HepG2 (cell line): Measurements from ENCODE around the gene PATL1. TPM values are rescaled to one million over a fixed set of nuclear protein-coding genes. Genes with fewer than 3 reads are reported as not detected.

ENCODE experiments used
- ATAC-seq: fragments of 200-7000 bp; cut with Tn5 transposase; 3 replicates; pipeline ENCODE4 v1.9.1; 2020; ENCODE audit warnings: mild to moderate bottlenecking, moderate library complexity
- BruUV-seq: library from RNA; stranded (reverse); fragments of 400-500 nt; replicated peaks from 2 replicates; lab custom pipeline; 2021; lab: Mats Ljungman, UMichigan
- CTCF ChIA-PET: fragments of 300-600 bp; formaldehyde crosslinking; extraction: SDS; loops from one replicate; lab custom pipeline; 2021; ENCODE audit warnings: low total read pairs, inconsistent platforms, low intra/inter-chr PET ratio; lab: Yijun Ruan, JAX
- POLR2A ChIA-PET: fragments of 350-600 bp; sonication (Branson Sonifier 250); formaldehyde crosslinking; loops from one replicate; lab custom pipeline; 2020; ENCODE audit warnings: antibody characterized with exemption, inconsistent platforms; lab: Yijun Ruan, JAX
- DNase-seq: peaks from one replicate; pipeline ENCODE4 v3.0.0-alpha.2; 2015; ENCODE audit warnings: low spot score
- FAIRE-seq: peaks from 3 replicates; lab custom pipeline; 2011; peaks lifted over from hg19 to GRCh38; lab: Jason Lieb, UNC
- H2AFZ ChIP-seq: one replicate; pipeline ENCODE4 v1.6.1; 2011; ENCODE audit warnings: low read length, inconsistent platforms
- H3K27ac ChIP-seq: fragments of 300-600 bp; 3 replicates; pipeline ENCODE4 v1.8.0; 2011; ENCODE audit warnings: mixed run types, mild to moderate bottlenecking, mixed read lengths, low read length, inconsistent platforms; ENCODE audit not compliant: insufficient read depth; ENCODE audit errors: extremely low read length
- H3K27me3 ChIP-seq, 2 experiments: fragments of 200-600 bp in 1 of 2; 2 replicates in 1 of 2; 3 replicates in 1 of 2; pipeline versions ENCODE4 v1.6.0 to v1.8.0; 2011; ENCODE audit warnings: low read length in 2 of 2, mild to moderate bottlenecking in 2 of 2, moderate library complexity in 2 of 2, inconsistent platforms in 1 of 2; ENCODE audit not compliant: insufficient read depth in 2 of 2, control insufficient read depth in 1 of 2
- H3K36me3 ChIP-seq, 2 experiments: fragments of 200-600 bp in 1 of 2; replicated peaks in 1 of 2; 2 replicates in 1 of 2; 3 replicates in 1 of 2; pipeline versions ENCODE4 v1.5.1 to v1.8.0; 2011; ENCODE audit warnings: low read length in 2 of 2, inconsistent platforms in 1 of 2; ENCODE audit not compliant: insufficient read depth in 2 of 2, control insufficient read depth in 1 of 2
- H3K4me1 ChIP-seq: 2 replicates; pipeline ENCODE4 v1.5.1; 2012; ENCODE audit warnings: low read length, inconsistent platforms; ENCODE audit not compliant: insufficient read depth
- H3K4me2 ChIP-seq: 2 replicates; pipeline ENCODE4 v1.6.0; 2011; ENCODE audit warnings: low read depth, low read length, inconsistent platforms
- H3K4me3 ChIP-seq, 3 experiments: fragments of 200-600 bp in 1 of 3; sonication (generic), shearing (Covaris generic) in 1 of 3; replicated peaks in 1 of 3; 2 replicates each; pipeline ENCODE4 v1.5.1; 2011 to 2016; ENCODE audit warnings: low read length in 3 of 3, inconsistent platforms in 2 of 3, low read depth in 2 of 3, mild to moderate bottlenecking in 2 of 3, control low read depth in 1 of 3, mixed read lengths in 1 of 3; ENCODE audit not compliant: insufficient read depth in 1 of 3
- H3K79me2 ChIP-seq: one replicate; pipeline ENCODE4 v1.6.1; 2011; ENCODE audit warnings: low read length, inconsistent platforms; ENCODE audit not compliant: insufficient read depth
- H3K9ac ChIP-seq: 2 replicates; pipeline ENCODE4 v1.6.0; 2011; ENCODE audit warnings: mild to moderate bottlenecking, low read depth, low read length, inconsistent platforms; ENCODE audit not compliant: insufficient read depth
- H3K9me3 ChIP-seq: 2 replicates; pipeline ENCODE4 v1.5.1; 2012; ENCODE audit warnings: mild to moderate bottlenecking, low read length
- H4K20me1 ChIP-seq: 2 replicates; pipeline ENCODE4 v1.6.0; 2011; ENCODE audit warnings: inconsistent platforms, mild to moderate bottlenecking, low read length, moderate library complexity; ENCODE audit not compliant: insufficient read depth
- CBX1 ChIP-seq: IDR thresholded peaks from one replicate; pipeline ENCODE4 v1.6.1; 2016; ENCODE audit warnings: antibody characterized with exemption, low read depth
- REL ChIP-seq: sonication (generic); formaldehyde crosslinking; conservative IDR thresholded peaks from 2 replicates; pipeline ENCODE4 v1.8.0; 2022; ENCODE audit warnings: mild to moderate bottlenecking, missing genetic modification reagents, moderate library complexity
- TCF7 ChIP-seq: sonication (generic); IDR thresholded peaks from 2 replicates; pipeline ENCODE4 v1.6.1; 2016; ENCODE audit warnings: antibody characterized with exemption, low read depth
- ZBTB1 ChIP-seq: sonication (generic); formaldehyde crosslinking; IDR thresholded peaks from 2 replicates; pipeline ENCODE4 v1.4.0; 2020; ENCODE audit warnings: missing genetic modification reagents, borderline replicate concordance
- ZKSCAN1 ChIP-seq: fragments of 150-350 bp; IDR thresholded peaks from 2 replicates; pipeline ENCODE4 v1.6.1; 2014; ENCODE audit warnings: low read length
- ZMYM4 ChIP-seq: sonication (generic); formaldehyde crosslinking; IDR thresholded peaks from 2 replicates; pipeline ENCODE4 v1.8.1; 2023; ENCODE audit warnings: mild to moderate bottlenecking, missing genetic modification reagents
- WGBS: methylation state at CpG from one replicate; pipeline ENCODE4 v1.1.6; 2017; ENCODE audit warnings: low lambda C conversion rate; 5-methylcytosine and 5-hydroxymethylcytosine counted together
- in situ Hi-C: cut with HindIII; loops from 2 replicates; pipeline ENCODE4 v1.10.0; 2017; ENCODE audit warnings: low pct_unique_long_range_greater_than_20kb; ENCODE audit not compliant: extremely low pct_ligation_motif_present
- intact Hi-C: fragments of 100-400 bp; cut with micrococcal nuclease; formaldehyde crosslinking; loops from one replicate; pipeline ENCODE4 v1.10.0; 2022; ENCODE audit not compliant: unreplicated experiment
- polyA plus RNA-seq, 8 experiments: library from polyadenylated mRNA; depleted of rRNA in 3 of 8; stranded (reverse) in 7 of 8; unstranded in 1 of 8; fragments of >200 nt; fragmentation: Illumina TruSeq in 4 of 8; extraction: Trizol in 4 of 8; gene quantifications; 2 replicates each; pipeline versions ENCODE4 v1.2.1 to v1.2.3, GENCODE V29; 2011 to 2016; ENCODE audit warnings: low read depth in 4 of 8, missing spikeins in 1 of 8, mixed read lengths in 1 of 8; ENCODE audit not compliant: insufficient read depth in 1 of 8
- total RNA-seq, 5 experiments: library from RNA; depleted of rRNA; stranded (reverse); fragments of >200 nt; fragmentation: Illumina TruSeq; extraction: Trizol; gene quantifications; 2 replicates each; pipeline ENCODE4 v1.2.3, GENCODE V29; 2016; ENCODE audit warnings: low read depth in 1 of 5
- TF ChIP-seq, protein P1 (sequence below): sonication (generic); formaldehyde crosslinking; IDR thresholded peaks from 2 replicates; pipeline ENCODE4 v1.4.0; 2020; ENCODE audit warnings: missing genetic modification reagents
- TF ChIP-seq, protein P2 (sequence below): sonication (generic); formaldehyde crosslinking; IDR thresholded peaks from 2 replicates; pipeline ENCODE4 v1.5.1; 2020; ENCODE audit warnings: mild to moderate bottlenecking, moderate library complexity, missing genetic modification reagents

The PATL1 gene
- total and polyA plus RNA-seq, 2 of the 13 experiments (the other 11 are each of a cell fraction or from before 2014, with no cell fraction given) = 12.9 to 26.8 TPM

DNA sequence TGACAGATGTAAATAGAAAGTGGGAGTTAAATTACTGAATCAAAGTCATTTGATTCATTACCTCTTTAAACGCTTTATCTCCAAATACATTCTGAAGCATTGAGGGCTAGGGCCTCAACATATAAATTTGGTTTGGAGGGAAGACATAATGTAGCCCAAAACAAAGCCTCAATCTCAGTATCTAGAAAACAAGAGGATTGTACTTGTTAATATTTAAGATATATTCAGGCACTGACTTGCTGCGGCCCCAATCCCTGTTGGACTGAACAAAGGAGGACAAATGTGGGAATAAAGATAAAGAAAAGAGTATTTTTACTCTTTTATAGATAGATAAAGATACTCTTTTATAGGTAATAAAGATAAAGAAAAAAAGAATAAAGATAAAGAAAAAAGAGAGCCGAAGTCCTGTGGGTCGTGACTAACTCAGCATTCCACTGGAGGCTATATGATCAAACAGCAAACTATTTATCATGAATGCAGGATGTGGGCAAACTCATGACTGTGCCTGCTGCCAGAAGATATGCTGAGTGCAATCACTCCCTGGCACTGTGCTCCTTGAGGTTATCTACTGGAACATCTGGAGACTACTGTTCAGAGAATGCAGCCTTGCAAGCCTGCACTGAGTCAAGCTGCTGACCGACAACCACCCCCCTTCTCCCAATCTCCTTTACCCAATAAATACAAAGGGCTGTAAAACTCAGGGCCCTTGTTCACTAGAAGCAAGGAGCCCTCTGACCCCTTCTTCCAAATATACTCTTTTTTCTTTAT, 37.9 kb upstream of the PATL1 start:
- Histone ChIP-seq H2AFZ (no peak overlapping the region), H3K4me3 (no peak overlapping the region; a peak in 1 of 6 replicates), H3K27ac (no peak overlapping the region), H3K9ac (no peak overlapping the region), H3K36me3 (no peaks in the 10 kb centered on the region), H3K27me3 (no peaks in the 10 kb centered on the region), H3K4me1 (peaks cover 13% of the 10 kb centered on the region), H3K9me3 (no peaks in the 10 kb centered on the region), H4K20me1 (no peaks in the 10 kb centered on the region), H3K4me2 (no peak overlapping the region), H3K79me2 (no peaks in the 10 kb centered on the region)
- no peak for TF ChIP-seq ZKSCAN1
- TF ChIP-seq CBX1 = no peak
- TF ChIP-seq, protein P1, sequence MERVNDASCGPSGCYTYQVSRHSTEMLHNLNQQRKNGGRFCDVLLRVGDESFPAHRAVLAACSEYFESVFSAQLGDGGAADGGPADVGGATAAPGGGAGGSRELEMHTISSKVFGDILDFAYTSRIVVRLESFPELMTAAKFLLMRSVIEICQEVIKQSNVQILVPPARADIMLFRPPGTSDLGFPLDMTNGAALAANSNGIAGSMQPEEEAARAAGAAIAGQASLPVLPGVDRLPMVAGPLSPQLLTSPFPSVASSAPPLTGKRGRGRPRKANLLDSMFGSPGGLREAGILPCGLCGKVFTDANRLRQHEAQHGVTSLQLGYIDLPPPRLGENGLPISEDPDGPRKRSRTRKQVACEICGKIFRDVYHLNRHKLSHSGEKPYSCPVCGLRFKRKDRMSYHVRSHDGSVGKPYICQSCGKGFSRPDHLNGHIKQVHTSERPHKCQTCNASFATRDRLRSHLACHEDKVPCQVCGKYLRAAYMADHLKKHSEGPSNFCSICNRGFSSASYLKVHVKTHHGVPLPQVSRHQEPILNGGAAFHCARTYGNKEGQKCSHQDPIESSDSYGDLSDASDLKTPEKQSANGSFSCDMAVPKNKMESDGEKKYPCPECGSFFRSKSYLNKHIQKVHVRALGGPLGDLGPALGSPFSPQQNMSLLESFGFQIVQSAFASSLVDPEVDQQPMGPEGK = no peak
- TF ChIP-seq TCF7 = no peak
- TF ChIP-seq ZBTB1 = no peak
- TF ChIP-seq REL (CRISPR knock-in tag) = no peak
- no peak for TF ChIP-seq ZMYM4 (CRISPR knock-in tag)
- TF ChIP-seq, protein P2, sequence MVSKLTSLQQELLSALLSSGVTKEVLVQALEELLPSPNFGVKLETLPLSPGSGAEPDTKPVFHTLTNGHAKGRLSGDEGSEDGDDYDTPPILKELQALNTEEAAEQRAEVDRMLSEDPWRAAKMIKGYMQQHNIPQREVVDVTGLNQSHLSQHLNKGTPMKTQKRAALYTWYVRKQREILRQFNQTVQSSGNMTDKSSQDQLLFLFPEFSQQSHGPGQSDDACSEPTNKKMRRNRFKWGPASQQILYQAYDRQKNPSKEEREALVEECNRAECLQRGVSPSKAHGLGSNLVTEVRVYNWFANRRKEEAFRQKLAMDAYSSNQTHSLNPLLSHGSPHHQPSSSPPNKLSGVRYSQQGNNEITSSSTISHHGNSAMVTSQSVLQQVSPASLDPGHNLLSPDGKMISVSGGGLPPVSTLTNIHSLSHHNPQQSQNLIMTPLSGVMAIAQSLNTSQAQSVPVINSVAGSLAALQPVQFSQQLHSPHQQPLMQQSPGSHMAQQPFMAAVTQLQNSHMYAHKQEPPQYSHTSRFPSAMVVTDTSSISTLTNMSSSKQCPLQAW (CRISPR knock-in tag) = no peak
- intact Hi-C loops = no loop called here
- WGBS = 37% methylated on average over 5 of the region's 5 CpGs
- no peak for FAIRE-seq
- POLR2A ChIA-PET = no interaction called here
- DNase-seq = no peak
- ATAC-seq = no peak
- BruUV-seq = no TSS peak
- in situ Hi-C loops = no loop called here
- CTCF ChIA-PET = no interaction called here
